HuH-7.5 (cell line): ENCODE data around the gene BPIFA1.

ENCODE experiments used
- DNase-seq: peaks from one replicate; pipeline ENCODE4 v3.0.0; 2011; ENCODE audit warnings: low spot score

The BPIFA1 gene

DNA sequence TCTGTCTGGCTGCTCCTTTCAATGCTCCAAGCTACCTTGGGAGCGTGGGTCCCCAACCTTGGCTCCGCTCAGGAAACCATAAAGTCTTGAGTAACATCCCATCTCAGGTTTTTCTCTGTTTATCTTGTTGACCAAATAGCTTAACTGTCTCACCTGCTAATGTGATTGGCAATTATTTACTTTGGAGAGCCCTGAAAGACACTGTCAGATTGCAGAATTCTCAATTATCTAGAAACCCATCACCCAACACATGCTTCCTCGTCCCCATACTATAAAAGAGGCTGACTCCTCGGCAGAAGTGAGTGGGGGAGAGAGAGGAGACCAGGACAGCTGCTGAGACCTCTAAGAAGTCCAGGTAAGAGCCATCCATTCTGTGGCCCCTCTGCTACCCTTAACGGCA is at the start of gene BPIFA1:
Gene BPIFA1, plus strand, starts transcription at position 301 of the 400 bp plus-strand sequence. CDS start 1,716 bp downstream, outside the sequence.
- no peak for DNase-seq

DNA sequence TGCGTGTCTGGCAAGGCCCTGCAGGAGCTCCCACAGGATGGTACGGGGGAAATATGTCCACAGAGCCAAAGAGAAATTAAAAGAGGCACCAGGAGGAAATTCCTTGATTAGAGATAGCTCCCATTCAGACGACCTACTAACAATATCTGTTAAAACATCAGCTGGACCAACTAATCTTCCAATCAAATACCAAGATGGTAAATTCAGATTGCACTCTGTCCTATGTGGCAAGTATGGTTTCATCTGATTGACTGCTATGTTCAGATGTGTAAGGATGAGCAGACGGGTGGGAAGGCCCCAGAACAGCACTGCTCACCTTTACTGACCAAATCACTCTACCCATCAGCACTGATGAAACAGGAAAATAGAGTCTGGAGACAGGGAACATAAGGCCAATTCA is 48.3 kb upstream of the BPIFA1 start:
- DNase-seq = no peak

DNA sequence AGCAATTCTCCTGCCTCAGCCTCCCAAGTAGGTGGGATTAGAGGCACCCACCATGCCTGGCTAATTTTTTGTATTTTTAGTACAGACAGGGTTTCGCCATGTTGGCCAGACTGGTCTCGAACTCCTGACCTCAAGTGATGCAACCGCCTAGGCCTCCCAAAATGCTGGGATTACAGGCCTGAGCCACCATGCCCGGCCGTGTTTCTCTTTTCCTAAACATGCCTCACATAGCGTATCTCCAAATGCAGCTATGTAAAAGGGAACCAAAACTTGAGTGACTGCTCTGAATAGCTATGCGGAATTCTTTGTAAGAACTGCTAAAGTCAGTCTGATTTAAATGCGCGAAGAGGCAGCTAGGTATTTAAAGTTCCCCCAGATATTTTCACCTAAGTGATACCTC is 47.4 kb upstream of the BPIFA1 start:
- no peak for DNase-seq

DNA sequence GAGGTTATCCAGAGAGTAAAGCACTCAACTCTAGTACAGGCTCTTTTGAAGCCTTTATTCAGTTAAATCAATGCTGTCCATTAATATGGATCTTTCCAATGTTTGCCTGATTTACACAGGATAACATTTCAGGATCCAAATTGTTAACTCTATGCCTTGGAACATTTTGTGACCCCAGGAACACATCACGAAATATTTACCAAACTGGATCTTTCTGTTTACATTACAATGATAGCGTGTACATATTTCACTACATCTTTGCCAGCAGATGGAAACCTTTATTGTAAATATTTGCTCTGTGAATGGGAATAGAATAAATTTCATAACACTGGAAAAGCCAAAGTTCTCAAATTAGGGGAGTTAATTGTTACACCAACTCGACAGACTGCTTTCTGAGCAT is 44.3 kb upstream of the BPIFA1 start:
- DNase-seq = no peak

DNA sequence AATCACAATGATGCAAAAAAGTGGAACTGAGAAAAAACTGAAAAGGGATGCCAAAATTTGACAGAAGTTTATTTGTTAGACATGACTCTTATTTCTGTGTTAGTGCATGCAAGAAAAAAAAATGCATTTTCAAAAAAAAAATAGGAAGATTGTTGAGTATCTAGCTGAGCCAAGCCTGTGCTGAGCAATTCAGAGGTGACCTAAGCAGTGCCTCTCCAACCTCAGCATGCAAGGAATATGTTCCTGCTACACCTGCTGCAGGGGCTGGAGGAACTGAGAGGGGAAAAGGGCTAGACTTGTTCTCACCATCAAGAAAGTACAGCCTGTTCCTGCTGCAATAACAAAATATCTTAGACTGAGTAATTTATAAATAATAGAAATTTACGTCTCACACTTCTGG is 43.8 kb upstream of the BPIFA1 start:
- no peak for DNase-seq

DNA sequence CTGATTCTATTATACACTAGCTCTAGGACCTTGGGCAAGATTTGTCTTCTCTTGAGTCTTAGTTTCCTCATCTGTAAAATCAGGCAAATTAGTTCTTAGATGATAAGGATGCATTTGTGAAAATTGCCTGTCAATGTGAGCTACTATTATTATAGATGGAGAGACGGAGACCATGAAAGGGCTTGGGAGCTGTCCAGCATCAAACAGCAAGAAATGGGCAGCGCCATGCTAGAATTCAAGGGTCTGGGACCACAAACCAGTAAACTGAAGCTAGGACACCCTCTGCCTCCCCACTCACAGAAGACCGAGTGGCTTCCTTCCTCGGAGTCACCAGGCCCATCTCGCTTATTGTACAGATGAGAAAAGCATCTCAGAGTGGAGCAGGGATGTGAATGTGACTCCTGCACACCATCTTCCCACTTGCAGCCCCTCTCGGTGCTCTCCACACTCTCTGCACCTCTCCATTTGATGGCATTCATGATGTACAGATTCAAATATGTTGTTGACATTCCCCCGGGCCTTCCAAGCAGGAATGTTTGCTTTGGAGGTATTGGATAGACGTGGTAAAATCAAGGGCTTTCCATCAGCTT is 42.8 kb upstream of the BPIFA1 start:
- DNase-seq = no peak

DNA sequence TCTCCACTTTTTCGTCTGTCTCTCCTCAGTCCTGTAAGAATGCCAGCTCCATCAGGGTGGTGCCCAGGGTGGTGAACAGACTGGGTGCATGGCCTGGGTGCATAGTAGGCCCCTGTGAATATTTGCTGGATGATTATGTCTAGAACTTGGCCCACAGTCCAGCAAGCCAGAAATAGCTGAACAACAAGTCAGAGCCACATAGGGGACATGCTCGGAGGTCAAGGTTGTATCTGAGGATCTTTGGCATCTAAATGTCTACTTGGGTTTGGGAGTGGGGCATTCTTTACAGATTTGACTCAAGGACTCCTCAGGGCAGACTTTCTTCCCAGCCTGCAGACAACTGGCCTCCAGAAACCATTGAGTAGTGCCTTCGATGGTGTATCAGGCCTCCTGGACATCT is 36.8 kb upstream of the BPIFA1 start:
- no peak for DNase-seq

DNA sequence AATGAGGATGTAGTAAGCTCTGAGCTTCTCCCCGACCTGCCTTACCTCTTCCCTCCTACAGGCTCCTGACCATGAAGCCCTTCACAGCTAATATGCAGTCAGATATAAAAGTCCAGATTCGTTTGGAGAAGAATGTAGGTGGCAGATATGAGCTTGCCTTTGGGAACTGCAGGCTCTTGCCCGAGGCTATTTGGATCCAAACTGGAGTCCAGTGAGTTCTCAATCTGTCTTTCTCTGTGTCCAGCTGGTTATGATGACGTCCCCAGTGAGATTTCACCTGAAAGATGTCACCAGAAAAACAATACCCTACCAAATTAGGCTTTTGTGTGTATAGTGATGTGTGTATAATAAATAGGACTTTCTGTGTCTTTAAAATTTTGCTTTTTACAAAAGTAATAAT is 33.3 kb upstream of the BPIFA1 start:
- DNase-seq = no peak

DNA sequence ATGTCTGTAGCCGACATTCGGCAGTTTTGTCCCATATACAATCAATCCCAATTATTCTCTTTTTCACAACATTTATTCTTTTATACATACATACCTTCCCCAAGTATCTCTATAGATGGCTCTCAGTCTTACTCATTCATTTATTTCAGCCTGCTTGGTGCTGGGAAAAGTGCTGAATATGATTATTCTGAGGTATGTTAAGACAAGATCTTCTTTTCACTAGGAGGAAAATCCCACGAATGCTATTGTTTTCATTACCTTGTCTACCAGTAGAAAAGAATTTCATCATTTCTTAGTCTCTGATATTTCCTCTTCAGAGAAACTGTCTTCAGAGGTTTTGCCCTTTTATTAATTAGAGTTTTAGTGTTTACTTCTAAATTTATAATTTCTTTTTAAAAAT is 32.4 kb upstream of the BPIFA1 start:
- DNase-seq = no peak

DNA sequence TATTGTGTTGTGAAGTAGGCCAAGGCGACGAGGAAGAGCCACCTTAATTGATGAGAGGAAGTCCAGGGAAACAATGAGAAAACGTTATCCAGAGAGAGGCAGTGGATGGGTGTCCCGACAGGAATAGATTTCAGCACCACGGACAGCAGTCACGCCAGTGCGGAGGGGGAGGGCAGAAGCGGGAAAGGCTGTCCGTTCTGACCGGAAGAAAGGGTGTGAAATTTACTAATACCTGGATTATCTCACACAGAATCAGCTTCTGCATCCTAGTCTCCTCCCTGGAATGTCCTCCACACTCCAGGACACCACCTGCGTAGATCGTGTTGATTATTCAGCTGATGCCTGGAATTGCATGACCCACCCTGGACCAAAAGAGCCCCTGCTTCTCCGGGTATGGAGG is 26.0 kb upstream of the BPIFA1 start:
- DNase-seq = peak; percentile 68

DNA sequence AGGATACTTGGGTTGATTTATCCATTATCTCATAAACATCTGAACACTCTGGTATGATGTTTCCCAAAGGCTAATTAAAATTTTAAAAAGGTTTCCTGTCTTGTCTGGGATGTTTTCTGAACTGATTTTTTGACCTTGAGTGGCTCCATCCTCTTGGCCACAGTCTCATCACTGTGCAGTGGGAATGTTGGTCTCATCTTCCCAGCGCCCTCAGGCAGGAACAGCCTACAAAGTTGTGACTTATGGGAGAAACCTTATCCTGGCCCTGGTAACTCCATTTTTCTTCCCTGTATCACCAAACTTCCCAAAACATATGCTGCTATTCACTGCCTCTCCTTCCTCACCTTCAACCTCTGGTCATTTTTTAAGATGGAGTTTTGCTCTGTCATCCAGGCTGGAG is 25.4 kb upstream of the BPIFA1 start:
- DNase-seq = no peak

DNA sequence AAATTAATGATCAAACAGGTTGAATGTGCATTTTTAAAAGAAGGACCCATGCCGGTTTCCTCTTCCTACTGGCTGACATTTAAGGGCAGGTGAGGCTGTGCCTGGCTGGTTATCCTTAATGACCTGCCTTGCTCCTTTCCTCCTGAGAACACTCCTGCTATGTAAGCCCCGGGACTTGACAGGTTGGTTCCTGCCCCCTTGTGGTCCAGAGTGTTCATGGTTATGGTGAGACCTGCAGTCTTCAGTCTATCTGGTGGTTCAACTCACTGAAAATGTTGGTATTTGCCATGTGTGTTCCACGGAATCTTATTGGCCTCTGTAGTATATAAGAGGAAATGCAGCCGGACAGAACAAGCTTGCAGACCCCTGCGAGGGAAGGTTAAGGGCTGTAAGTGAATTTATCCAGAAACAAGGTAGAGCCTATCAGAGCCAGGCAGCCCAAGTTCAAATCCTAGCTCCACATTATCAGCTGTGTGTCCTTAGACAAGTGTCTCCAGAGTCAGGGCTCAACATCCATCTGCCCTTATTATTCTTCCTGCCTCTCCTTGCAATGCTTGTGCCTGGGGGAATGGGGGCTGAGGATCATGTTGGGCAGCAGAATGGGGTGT is 23.9 kb upstream of the BPIFA1 start:
- DNase-seq = peak; percentile 79

DNA sequence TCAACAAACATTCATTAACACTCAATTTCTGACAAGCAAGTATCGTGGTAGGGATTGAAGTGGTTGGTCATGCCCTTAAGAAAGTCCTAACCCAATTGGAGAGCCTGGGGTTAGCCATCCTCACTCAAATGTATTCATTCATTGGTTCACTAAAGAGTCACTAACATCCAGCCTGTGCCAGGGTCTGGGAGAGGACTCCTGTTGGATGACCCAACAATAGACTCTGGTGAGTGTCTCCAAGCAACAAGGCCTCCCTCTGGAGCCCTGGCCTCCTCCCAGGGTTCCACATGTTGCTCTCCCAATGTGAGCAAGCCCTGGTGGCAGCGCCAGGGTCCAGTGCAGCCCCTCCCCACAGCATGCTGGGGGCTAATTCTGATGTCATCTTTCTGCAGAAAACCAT is 18.7 kb upstream of the BPIFA1 start, which contains the start of gene BPIFA3:
Gene BPIFA3, plus strand, starts transcription at position 301 of the 400 bp plus-strand sequence. CDS start 185 bp downstream, outside the sequence.
- no peak for DNase-seq

DNA sequence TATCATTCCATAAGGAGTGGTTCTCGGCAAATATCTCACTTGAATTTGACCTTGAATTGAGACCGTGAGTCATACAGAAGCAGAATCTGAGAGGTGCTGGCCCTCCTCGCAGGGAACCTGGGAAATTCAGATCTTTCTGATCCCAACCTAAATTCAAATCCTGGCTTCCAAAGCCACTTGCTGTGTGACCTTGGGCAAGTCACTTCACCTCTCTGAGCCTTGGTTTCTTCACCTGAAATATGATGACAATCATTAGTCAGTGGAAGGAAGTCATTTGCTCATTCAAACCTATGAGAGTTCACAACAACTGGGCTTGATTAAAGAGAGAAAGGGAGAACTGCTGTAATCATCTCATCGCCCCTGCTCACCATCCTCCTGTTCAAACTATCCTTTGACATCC is 11.4 kb upstream of the BPIFA1 start:
- no peak for DNase-seq

DNA sequence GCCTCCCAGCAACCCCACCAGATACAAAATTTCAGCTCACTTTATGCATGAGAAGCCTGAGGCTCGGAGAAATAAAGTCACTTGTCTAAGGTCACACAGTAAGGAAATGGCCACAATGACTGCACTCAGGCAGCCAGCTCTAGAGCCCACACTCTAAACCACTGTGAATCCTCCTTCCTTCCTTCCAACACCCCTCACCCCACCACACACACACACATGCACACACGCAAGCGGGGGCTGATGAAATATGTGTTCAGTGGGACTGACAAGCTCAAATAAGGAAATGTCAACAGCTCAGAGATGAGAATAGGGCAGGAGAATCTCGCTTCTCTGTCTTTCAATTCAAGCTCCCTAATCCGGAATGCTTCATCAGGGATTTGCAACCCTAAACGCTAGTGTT is 6.0 kb upstream of the BPIFA1 start:
- no peak for DNase-seq

DNA sequence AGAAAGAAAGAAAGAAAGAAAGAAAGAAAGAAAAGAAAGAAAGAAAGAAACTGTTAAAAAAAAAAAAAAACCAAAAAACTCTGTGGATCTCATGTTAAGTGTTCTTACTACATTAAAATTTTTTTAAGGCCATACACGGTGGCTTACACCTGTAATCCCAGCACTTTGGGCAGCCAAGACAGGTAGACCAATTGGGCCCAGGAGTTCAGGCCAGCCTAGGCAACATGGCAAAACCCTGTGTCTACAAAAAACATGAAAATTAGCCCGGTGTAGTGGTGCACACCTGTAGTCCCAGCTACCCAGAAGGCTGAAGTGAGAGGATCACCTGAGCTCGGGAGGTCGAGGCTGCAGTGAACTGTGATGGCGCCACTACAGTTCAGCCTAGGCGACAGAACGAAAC is 4.6 kb upstream of the BPIFA1 start:
- DNase-seq = no peak

DNA sequence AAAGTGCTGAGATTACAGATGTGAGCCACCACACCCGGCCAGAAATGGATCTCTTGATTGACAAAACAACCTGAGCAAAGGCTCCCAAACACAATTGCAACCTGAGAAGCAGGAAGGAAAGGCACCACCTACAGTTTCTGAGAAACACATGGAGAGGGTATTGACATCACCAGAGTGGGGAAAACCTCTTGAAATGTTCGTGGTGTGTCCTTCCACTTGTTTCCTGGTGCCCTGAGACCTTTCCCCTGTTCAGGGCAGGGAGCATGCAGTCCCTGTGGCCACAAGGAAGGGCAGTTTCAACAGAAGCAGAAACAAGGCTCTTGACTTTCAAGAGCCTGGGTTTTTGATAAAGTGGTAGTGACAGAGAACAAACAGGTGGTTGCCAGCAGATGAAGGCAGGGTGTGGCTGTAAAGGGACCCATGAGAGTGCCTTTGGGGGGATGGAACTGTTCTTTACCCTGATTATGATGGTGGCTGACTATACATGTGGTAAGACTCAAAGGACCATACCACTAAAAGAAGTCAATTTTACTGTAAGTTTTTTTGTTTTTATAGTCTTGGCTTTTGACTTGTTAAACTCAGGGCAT is 3.2 kb upstream of the BPIFA1 start:
- DNase-seq = no peak

DNA sequence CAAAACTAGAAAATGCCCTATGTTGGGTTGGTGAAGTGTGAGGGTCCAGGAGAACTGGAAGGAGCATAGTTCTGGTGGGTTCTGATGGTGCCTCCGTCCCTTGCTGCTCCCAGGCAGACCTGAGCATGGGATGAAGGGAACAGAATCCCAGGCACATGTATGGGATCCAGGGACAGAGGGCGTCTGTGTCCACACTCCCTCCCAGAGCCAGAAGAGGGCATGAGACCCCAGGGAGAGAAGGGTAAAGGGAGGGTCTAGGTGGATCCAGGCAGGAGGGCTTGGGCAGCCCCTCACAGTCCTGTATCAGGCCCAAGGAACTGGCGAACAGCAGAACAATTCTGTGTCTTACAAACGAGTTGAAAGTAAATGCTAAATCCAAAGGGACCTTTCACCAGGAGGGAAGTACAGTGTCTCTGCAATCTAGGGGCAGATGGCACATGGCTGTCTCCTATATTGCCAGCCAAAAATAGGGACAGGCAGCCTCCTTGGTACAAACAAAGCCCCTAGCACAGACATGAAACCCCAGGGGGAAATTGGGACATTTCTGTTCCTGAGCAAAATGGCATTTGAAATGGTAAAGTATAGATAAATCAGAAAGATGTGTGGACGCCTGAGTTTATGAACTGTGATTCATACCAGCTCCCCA is 2.5 kb upstream of the BPIFA1 start:
- DNase-seq = peak; percentile 23

DNA sequence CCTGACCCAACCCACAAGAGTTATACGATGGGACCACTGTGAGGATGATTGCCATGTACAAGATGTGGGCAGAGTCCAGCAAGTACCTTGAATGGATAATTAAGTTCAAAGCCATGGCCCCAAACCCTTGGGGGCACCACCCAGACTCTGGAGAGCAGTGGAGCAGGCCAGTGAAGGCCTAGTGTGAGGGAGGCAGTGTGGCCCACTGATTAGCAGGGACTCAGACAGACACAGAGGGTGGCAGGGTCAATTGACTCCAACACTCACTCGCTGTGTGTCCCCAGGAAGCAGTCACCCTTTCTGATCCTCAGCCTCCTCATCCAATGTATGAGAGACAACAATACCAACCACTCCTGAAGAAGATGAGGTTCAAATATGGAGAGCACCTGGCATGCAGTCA is 1.7 kb upstream of the BPIFA1 start:
- no peak for DNase-seq

DNA sequence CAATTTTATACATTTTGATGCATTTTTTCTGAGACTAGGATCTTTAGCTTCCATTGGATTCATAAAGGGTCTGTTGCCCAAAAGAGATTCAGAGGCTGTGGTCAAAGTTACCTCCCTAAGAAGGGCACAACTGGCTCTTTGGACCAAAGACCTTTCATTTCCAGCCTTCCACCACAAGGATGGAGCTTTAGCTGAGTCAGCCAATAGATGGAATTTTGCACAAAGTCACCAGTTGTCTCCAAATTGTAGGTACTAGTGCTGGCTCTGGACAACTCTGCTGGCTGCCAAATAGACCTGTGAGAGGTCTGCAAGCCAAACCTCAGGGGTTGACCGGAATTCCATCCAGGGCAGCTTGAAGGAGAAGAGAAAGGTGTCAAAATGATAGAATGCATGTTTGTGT is 555 bp downstream of the BPIFA1 start:
- DNase-seq = no peak

DNA sequence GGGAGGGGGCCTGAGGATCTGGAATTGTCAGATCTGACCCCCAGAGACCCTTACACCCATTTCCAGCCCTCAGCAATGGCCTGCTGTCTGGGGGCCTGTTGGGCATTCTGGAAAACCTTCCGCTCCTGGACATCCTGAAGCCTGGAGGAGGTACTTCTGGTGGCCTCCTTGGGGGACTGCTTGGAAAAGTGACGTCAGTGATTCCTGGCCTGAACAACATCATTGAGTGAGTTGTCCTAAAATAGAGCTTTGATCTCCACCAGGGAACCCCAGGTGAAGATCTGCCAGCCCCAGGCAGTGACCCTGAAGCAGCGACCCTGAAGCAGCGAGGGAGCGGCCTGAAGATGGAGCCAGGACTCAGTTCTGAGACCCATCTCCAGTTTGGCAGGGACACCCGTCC is 2.2 kb downstream of the BPIFA1 start:
- DNase-seq = no peak

DNA sequence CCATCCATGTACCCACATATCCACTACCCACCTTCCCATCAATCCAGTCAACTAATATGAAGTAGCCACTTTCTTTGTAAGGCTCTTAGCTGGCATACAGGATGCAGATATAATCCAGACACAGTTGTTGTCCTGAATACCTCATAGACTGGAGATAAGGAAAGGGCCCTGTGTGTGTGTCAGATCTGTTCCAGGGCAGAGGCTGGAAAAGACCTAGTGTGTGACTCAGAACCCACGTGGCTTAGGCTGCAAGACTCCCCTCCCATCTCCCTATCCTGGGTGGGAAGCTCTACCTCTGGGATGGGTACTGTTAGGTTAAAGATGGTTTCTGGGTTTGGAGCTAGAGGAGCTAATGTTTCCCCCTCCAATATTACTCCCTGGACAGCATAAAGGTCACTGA is 3.6 kb downstream of the BPIFA1 start:
- no peak for DNase-seq

DNA sequence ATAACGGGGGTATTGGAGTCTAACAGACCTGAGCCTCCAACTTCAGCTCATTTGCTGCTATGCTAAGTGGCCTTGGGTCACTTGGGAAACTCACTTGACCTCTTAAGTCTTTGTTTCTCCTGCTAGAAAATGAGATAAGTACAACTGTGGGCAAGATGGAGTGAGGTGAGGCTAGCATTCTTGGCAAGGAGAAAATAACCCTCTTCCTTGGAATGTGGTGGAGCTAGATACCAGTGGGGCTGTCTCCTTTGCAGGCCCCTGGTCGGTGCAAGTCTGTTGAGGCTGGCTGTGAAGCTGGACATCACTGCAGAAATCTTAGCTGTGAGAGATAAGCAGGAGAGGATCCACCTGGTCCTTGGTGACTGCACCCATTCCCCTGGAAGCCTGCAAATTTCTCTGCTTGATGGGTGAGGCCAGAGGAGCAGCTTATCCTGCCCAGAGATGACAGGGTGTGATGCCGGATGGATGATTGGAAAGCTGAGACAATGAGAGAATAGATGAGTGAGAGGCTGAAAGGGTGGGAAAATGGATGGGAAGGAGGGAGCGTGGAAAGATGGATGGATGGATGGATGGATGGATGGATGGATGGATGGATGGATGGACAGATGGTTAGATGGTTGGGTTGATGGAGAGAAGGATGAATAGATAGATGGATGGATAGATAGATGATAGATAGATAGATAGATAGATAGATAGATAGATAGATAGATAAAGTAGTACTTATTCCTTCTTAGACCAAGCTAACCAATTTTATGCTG is 4.4 kb downstream of the BPIFA1 start:
- no peak for DNase-seq
